HepG2 (cell line): ENCODE measurements around the gene EEF1A1. TPM values are rescaled to one million over a fixed set of nuclear protein-coding genes. Genes with fewer than 3 reads are reported as not detected.
A peak's percentile ranks its signal among the peaks of the same experiment; 100 is the strongest.

Source experiments
- ATAC-seq: fragments of 200-7000 bp; cut with Tn5 transposase; 3 replicates; pipeline ENCODE4 v1.9.1; 2020; ENCODE audit warnings: mild to moderate bottlenecking, moderate library complexity
- BruUV-seq: library from RNA; stranded (reverse); fragments of 400-500 nt; replicated peaks from 2 replicates; lab custom pipeline; 2021; lab: Mats Ljungman, UMichigan
- CTCF ChIA-PET: fragments of 300-600 bp; formaldehyde crosslinking; extraction: SDS; loops from one replicate; lab custom pipeline; 2021; ENCODE audit warnings: low total read pairs, inconsistent platforms, low intra/inter-chr PET ratio; lab: Yijun Ruan, JAX
- POLR2A ChIA-PET: fragments of 350-600 bp; sonication (Branson Sonifier 250); formaldehyde crosslinking; loops from one replicate; lab custom pipeline; 2020; ENCODE audit warnings: antibody characterized with exemption, inconsistent platforms; lab: Yijun Ruan, JAX
- DNase-seq: peaks from one replicate; pipeline ENCODE4 v3.0.0-alpha.2; 2015; ENCODE audit warnings: low spot score
- FAIRE-seq: peaks from 3 replicates; lab custom pipeline; 2011; peaks lifted over from hg19 to GRCh38; lab: Jason Lieb, UNC
- H2AFZ ChIP-seq: one replicate; pipeline ENCODE4 v1.6.1; 2011; ENCODE audit warnings: low read length, inconsistent platforms
- H3K27ac ChIP-seq: fragments of 300-600 bp; 3 replicates; pipeline ENCODE4 v1.8.0; 2011; ENCODE audit warnings: mixed run types, mild to moderate bottlenecking, mixed read lengths, low read length, inconsistent platforms; ENCODE audit not compliant: insufficient read depth; ENCODE audit errors: extremely low read length
- H3K27me3 ChIP-seq, 2 experiments: fragments of 200-600 bp in 1 of 2; 2 replicates in 1 of 2; 3 replicates in 1 of 2; pipeline versions ENCODE4 v1.6.0 to v1.8.0; 2011; ENCODE audit warnings: low read length in 2 of 2, mild to moderate bottlenecking in 2 of 2, moderate library complexity in 2 of 2, inconsistent platforms in 1 of 2; ENCODE audit not compliant: insufficient read depth in 2 of 2, control insufficient read depth in 1 of 2
- H3K36me3 ChIP-seq, 2 experiments: fragments of 200-600 bp in 1 of 2; replicated peaks in 1 of 2; 2 replicates in 1 of 2; 3 replicates in 1 of 2; pipeline versions ENCODE4 v1.5.1 to v1.8.0; 2011; ENCODE audit warnings: low read length in 2 of 2, inconsistent platforms in 1 of 2; ENCODE audit not compliant: insufficient read depth in 2 of 2, control insufficient read depth in 1 of 2
- H3K4me1 ChIP-seq: 2 replicates; pipeline ENCODE4 v1.5.1; 2012; ENCODE audit warnings: low read length, inconsistent platforms; ENCODE audit not compliant: insufficient read depth
- H3K4me2 ChIP-seq: 2 replicates; pipeline ENCODE4 v1.6.0; 2011; ENCODE audit warnings: low read depth, low read length, inconsistent platforms
- H3K4me3 ChIP-seq, 3 experiments: fragments of 200-600 bp in 1 of 3; sonication (generic), shearing (Covaris generic) in 1 of 3; replicated peaks in 1 of 3; 2 replicates each; pipeline ENCODE4 v1.5.1; 2011 to 2016; ENCODE audit warnings: low read length in 3 of 3, inconsistent platforms in 2 of 3, low read depth in 2 of 3, mild to moderate bottlenecking in 2 of 3, control low read depth in 1 of 3, mixed read lengths in 1 of 3; ENCODE audit not compliant: insufficient read depth in 1 of 3
- H3K79me2 ChIP-seq: one replicate; pipeline ENCODE4 v1.6.1; 2011; ENCODE audit warnings: low read length, inconsistent platforms; ENCODE audit not compliant: insufficient read depth
- H3K9ac ChIP-seq: 2 replicates; pipeline ENCODE4 v1.6.0; 2011; ENCODE audit warnings: mild to moderate bottlenecking, low read depth, low read length, inconsistent platforms; ENCODE audit not compliant: insufficient read depth
- H3K9me3 ChIP-seq: 2 replicates; pipeline ENCODE4 v1.5.1; 2012; ENCODE audit warnings: mild to moderate bottlenecking, low read length
- H4K20me1 ChIP-seq: 2 replicates; pipeline ENCODE4 v1.6.0; 2011; ENCODE audit warnings: inconsistent platforms, mild to moderate bottlenecking, low read length, moderate library complexity; ENCODE audit not compliant: insufficient read depth
- FOXM1 ChIP-seq: sonication (generic); formaldehyde crosslinking; IDR thresholded peaks from 2 replicates; pipeline ENCODE4 v1.5.0; 2020; ENCODE audit warnings: missing genetic modification reagents
- GFI1 ChIP-seq: sonication (generic); formaldehyde crosslinking; IDR thresholded peaks from 2 replicates; pipeline ENCODE4 v1.5.0; 2020; ENCODE audit warnings: missing genetic modification reagents, mild to moderate bottlenecking, borderline replicate concordance
- MED8 ChIP-seq: sonication (generic); formaldehyde crosslinking; IDR thresholded peaks from 2 replicates; pipeline ENCODE4 v1.8.1; 2023; ENCODE audit warnings: mild to moderate bottlenecking, missing genetic modification reagents; ENCODE audit not compliant: insufficient replicate concordance
- MEIS2 ChIP-seq: sonication (generic); formaldehyde crosslinking; IDR thresholded peaks from 2 replicates; pipeline ENCODE4 v1.9.0; 2021; ENCODE audit warnings: mild to moderate bottlenecking, missing genetic modification reagents
- NFE2L2 ChIP-seq: fragments of 150-350 bp; IDR thresholded peaks from 2 replicates; pipeline ENCODE4 v1.6.1; 2014; ENCODE audit warnings: low read length
- RFX3 ChIP-seq: IDR thresholded peaks from 2 replicates; pipeline ENCODE4 v1.6.1; 2016; ENCODE audit warnings: missing biosample characterization, missing genetic modification reagents
- SUZ12 ChIP-seq: fragments of 150-350 bp; IDR thresholded peaks from 2 replicates; pipeline ENCODE4 v1.6.1; 2014; ENCODE audit warnings: low read depth, low read length
- TEAD2 ChIP-seq: sonication (generic); formaldehyde crosslinking; IDR thresholded peaks from 2 replicates; pipeline ENCODE4 v1.9.0; 2021; ENCODE audit warnings: missing genetic modification reagents
- ZMYM2 ChIP-seq: sonication (generic); formaldehyde crosslinking; IDR thresholded peaks from 2 replicates; pipeline ENCODE4 v1.8.0; 2022; ENCODE audit warnings: mild to moderate bottlenecking, missing genetic modification reagents
- ZNF207 ChIP-seq: fragments of 450-650 bp; IDR thresholded peaks from 2 replicates; pipeline ENCODE4 v1.6.1; 2016; ENCODE audit warnings: antibody characterized with exemption, borderline replicate concordance
- ZNF570 ChIP-seq: sonication (generic); formaldehyde crosslinking; IDR thresholded peaks from 2 replicates; pipeline ENCODE4 v1.4.0; 2020; ENCODE audit warnings: mild to moderate bottlenecking, missing genetic modification reagents, borderline replicate concordance
- ZNF629 ChIP-seq: sonication (generic); formaldehyde crosslinking; conservative IDR thresholded peaks from 2 replicates; pipeline ENCODE4 v1.5.0; 2020; ENCODE audit warnings: missing genetic modification reagents
- WGBS: methylation state at CpG from one replicate; pipeline ENCODE4 v1.1.6; 2017; ENCODE audit warnings: low lambda C conversion rate; 5-methylcytosine and 5-hydroxymethylcytosine counted together
- in situ Hi-C: cut with HindIII; loops from 2 replicates; pipeline ENCODE4 v1.10.0; 2017; ENCODE audit warnings: low pct_unique_long_range_greater_than_20kb; ENCODE audit not compliant: extremely low pct_ligation_motif_present
- intact Hi-C: fragments of 100-400 bp; cut with micrococcal nuclease; formaldehyde crosslinking; loops from one replicate; pipeline ENCODE4 v1.10.0; 2022; ENCODE audit not compliant: unreplicated experiment
- polyA plus RNA-seq, 8 experiments: library from polyadenylated mRNA; depleted of rRNA in 3 of 8; stranded (reverse) in 7 of 8; unstranded in 1 of 8; fragments of >200 nt; fragmentation: Illumina TruSeq in 4 of 8; extraction: Trizol in 4 of 8; gene quantifications; 2 replicates each; pipeline versions ENCODE4 v1.2.1 to v1.2.3, GENCODE V29; 2011 to 2016; ENCODE audit warnings: low read depth in 4 of 8, missing spikeins in 1 of 8, mixed read lengths in 1 of 8; ENCODE audit not compliant: insufficient read depth in 1 of 8
- total RNA-seq, 5 experiments: library from RNA; depleted of rRNA; stranded (reverse); fragments of >200 nt; fragmentation: Illumina TruSeq; extraction: Trizol; gene quantifications; 2 replicates each; pipeline ENCODE4 v1.2.3, GENCODE V29; 2016; ENCODE audit warnings: low read depth in 1 of 5
- TF ChIP-seq, protein P1 (sequence below): sonication (generic); formaldehyde crosslinking; IDR thresholded peaks from 2 replicates; pipeline ENCODE4 v1.4.0; 2020; ENCODE audit warnings: missing genetic modification reagents
- TF ChIP-seq, protein P2 (sequence below): sonication (generic); formaldehyde crosslinking; IDR thresholded peaks from 2 replicates; pipeline ENCODE4 v1.5.0; 2020; ENCODE audit warnings: mild to moderate bottlenecking, missing genetic modification reagents

EEF1A1 gene
- total and polyA plus RNA-seq, 2 of the 13 experiments (the other 11 are each of a cell fraction or from before 2014, with no cell fraction given) = 13,726 to 17,172 TPM

DNA sequence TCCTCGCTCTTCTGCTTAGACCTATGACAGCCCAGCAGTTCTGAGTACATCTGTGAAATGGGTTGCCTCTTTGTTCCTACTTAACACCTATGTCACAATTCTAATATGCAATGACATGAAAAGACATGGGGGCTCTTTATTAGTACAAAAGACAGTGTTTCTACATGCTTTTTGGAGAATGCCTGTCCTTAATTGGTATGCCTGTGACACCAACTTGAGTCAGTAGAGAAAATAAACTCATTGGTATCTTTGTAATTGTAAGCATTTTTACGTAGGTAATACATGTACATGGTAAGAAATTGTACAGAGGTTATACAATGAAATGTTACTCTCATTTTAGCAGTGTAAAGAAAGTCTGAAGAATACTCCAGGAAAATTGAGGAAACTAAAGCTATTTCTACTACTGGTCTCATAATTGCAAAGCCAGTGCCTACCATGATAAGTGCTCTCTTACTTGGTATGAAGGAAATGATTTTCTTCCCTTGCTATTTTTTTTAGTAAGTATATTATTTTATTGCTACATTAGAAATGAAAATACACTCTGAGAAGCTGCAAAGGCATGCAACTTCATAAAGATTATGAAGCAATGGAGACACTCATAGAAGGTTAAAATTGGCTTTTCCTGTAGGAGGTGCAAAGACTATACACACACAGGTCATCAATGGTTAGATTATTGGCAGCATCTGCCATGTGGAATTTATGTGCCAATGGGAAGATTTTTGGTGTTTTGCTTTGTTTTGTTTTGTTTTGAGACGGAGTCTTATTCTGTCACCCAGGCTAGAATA lies 4.9 kb upstream of the EEF1A1 start:
- Histone ChIP-seq H4K20me1 (no peaks in the 10 kb centered on the region), H3K36me3 (no peaks in the 10 kb centered on the region), H3K9ac (no peak overlapping the region), H3K27ac (no peak overlapping the region), H3K4me1 (peaks cover 20% of the 10 kb centered on the region), H2AFZ (no peak overlapping the region), H3K4me3 (no peak overlapping the region), H3K9me3 (no peaks in the 10 kb centered on the region), H3K79me2 (peaks cover 4% of the 10 kb centered on the region), H3K4me2 (no peak overlapping the region), H3K27me3 (no peaks in the 10 kb centered on the region; a peak in 1 of 5 replicates)
- TF ChIP-seq ZNF629 (CRISPR knock-in tag) = peak; percentile 31; the same call in 1 of the 2 replicates
- TF ChIP-seq ZNF207 = no peak
- in situ Hi-C loops (loop anchor here (10.0 kb wide), 1 partner anchor 59 kb away; no protein-coding TSS in a partner anchor), intact Hi-C loops (no loop called here)
- no TSS peak for BruUV-seq
- DNase-seq (no peak), ATAC-seq (no peak), FAIRE-seq (no peak)
- 97% methylated on average over 3 of the region's 3 CpGs for WGBS
- CTCF ChIA-PET = no interaction called here
- POLR2A ChIA-PET = interaction anchor here (0.6 to 2.9 kb wide), 2 partner anchors 11 to 12 kb away, joined by 3 to 12 read pairs; no protein-coding TSS in a partner anchor

DNA sequence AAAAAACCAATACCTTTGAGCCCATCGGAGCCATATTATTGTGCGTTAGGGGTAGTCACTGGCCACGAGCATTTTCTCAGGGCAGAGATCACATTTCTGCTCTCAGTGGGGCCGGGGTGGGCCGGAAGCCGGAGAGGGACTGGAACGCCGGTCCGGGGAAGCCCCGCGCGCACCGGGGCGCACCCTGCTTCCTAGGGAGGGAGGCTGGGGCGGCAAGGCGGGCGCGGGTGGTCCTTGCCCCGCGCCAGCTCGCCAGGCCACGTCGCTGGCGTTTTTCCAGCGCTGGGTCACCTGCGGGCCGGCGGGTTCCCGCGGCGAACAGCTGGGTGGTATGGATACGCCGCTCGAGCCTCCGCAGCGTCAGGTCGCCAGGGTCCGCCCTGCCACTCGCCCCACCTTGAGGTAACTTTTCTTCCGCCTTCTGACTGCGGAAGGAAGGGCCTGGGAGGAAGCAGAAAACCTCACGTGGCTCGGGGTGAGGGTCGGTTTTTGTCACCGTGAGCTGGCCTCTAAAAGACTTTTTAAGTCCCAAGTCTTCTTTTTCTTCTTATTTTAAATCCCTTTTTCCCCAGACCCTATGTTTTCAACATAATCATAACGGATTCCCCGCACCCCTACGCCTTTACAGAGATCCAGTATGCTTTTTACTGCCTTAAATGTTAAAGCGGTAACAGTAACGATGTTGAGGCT lies 2.7 kb upstream of the EEF1A1 start:
- Histone ChIP-seq H3K4me2 (peak overlapping the region; percentile 91), H3K9me3 (no peaks in the 10 kb centered on the region), H4K20me1 (peaks cover 18% of the 10 kb centered on the region), H2AFZ (no peak overlapping the region), H3K9ac (peak overlapping the region; percentile 93), H3K79me2 (peaks cover 24% of the 10 kb centered on the region), H3K36me3 (peaks cover 3 to 18% of the 10 kb centered on the region in 2 experiments; a peak in 4 of 5 replicates), H3K4me1 (peaks cover 22% of the 10 kb centered on the region), H3K27me3 (no peaks in the 10 kb centered on the region; a peak in 1 of 5 replicates), H3K27ac (peak overlapping the region; percentile 97), H3K4me3 (peak overlapping the region; percentile 76 to 86 (median 76))
- in situ Hi-C loops (loop anchor here (5.0 to 10.0 kb wide), 2 partner anchors 61 to 84 kb away; no protein-coding TSS in a partner anchor), intact Hi-C loops (loop anchor here (5.0 kb wide), 1 partner anchor 44 kb away; no protein-coding TSS in a partner anchor)
- WGBS = 1% methylated on average over 22 of the region's 50 CpGs
- no peak for FAIRE-seq
- peak; percentile 49 for ATAC-seq
- TSS peak; percentile 53 for BruUV-seq
- ChIA-PET POLR2A (interaction anchor here (0.7 to 6.5 kb wide), 18 partner anchors 8 to 131 kb away, joined by 3 to 130 read pairs (median 6); partner anchors contain the start of genes MTO1 and SLC17A5), CTCF (no interaction called here)
- DNase-seq = peak; percentile 66
- no peak for TF ChIP-seq FOXM1 (CRISPR knock-in tag)
- TF ChIP-seq, protein P1, sequence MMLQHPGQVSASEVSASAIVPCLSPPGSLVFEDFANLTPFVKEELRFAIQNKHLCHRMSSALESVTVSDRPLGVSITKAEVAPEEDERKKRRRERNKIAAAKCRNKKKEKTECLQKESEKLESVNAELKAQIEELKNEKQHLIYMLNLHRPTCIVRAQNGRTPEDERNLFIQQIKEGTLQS (CRISPR knock-in tag) = no peak
- TF ChIP-seq MEIS2 = peak; percentile 85
- TF ChIP-seq NFE2L2 = no peak
- TF ChIP-seq MED8 = peak; percentile 55
- TF ChIP-seq GFI1 (CRISPR knock-in tag) = peak; percentile 62; the same call in 1 of the 2 replicates
- no peak for TF ChIP-seq RFX3 (CRISPR knock-in tag)
- TF ChIP-seq, protein P2, sequence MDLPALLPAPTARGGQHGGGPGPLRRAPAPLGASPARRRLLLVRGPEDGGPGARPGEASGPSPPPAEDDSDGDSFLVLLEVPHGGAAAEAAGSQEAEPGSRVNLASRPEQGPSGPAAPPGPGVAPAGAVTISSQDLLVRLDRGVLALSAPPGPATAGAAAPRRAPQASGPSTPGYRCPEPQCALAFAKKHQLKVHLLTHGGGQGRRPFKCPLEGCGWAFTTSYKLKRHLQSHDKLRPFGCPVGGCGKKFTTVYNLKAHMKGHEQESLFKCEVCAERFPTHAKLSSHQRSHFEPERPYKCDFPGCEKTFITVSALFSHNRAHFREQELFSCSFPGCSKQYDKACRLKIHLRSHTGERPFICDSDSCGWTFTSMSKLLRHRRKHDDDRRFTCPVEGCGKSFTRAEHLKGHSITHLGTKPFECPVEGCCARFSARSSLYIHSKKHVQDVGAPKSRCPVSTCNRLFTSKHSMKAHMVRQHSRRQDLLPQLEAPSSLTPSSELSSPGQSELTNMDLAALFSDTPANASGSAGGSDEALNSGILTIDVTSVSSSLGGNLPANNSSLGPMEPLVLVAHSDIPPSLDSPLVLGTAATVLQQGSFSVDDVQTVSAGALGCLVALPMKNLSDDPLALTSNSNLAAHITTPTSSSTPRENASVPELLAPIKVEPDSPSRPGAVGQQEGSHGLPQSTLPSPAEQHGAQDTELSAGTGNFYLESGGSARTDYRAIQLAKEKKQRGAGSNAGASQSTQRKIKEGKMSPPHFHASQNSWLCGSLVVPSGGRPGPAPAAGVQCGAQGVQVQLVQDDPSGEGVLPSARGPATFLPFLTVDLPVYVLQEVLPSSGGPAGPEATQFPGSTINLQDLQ (CRISPR knock-in tag) = no peak
- TF ChIP-seq TEAD2 (CRISPR knock-in tag) = no peak
- no peak for TF ChIP-seq ZNF570
- peak; percentile 35 for TF ChIP-seq ZMYM2 (CRISPR knock-in tag)
- TF ChIP-seq SUZ12 = no peak
